Measurements from ENCODE around the gene ELF1. TPM values are rescaled to one million over a fixed set of nuclear protein-coding genes. Genes with fewer than 3 reads are reported as not detected.

The ELF1 gene
- total and polyA plus RNA-seq, 12 donors = 9.9 to 60.5 (median 38.2) TPM

DNA sequence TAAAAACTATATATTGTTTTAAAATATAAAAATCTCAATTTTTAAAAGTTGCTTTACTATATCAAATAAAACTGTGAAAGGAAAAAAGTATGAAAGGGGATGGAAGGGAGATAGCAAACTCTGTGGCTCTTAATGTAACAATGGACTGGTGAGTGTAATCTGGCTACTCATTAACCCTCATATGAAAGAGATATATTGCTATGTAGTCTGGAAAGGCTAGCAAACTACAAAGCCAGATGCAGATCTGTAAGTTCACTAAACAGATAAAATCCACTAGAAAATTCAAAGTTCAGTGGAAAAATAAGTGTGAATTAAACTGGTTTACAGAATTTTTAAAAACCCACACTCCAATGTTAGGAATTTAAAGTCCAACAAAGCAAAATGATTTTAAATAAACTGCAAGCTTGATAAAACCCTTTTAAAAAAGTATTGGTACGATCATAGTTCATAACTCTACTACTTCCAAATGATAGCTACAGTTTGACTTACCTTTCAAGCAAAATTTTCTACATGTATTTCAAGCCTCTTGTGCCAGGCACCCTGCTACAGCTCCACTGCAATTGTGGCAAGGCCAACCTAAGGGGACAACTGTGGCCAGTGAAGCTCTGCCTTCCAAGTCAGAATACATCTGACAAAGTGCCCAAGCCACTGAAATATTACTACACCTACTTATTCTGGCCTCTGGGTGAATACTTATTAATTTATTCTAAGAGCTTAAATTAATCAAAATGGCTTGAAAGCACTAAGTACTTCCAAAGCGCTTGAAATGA lies 647 bp upstream of the ELF1 start:
- 86 to 89% methylated on average over 2 of the region's 2 CpGs for WGBS, 2 donors

GRCh38 chr13:41018602-41018948 lies 541 bp downstream of the ELF1 start:
- intact Hi-C loops (cut with DNase I) = no loop called here
- TF ChIP-seq CTCF (IDR thresholded peaks at IDR 0.05) = no peak
- Histone ChIP-seq H3K27ac (peak overlapping the region in 9 of 10 donors; percentile 31 to 93 (median 53)), H3K36me3 (peaks cover 0 to 4% (median 0%) of the 10 kb centered on the region in 9 donors), H3K4me1 (peaks cover 0 to 80% (median 55%) of the 10 kb centered on the region in 9 donors), H3K4me3 (peak overlapping the region in 6 of 10 donors; percentile 4 to 57 (median 32)), H3K9me3 (no peaks in the 10 kb centered on the region), H3K27me3 (no peaks in the 10 kb centered on the region)
- DNase-seq = no peak
- 85 to 98% methylated on average over 1 of the region's 1 CpG for WGBS, 2 donors
- ATAC-seq = no peak

More for the DNA sequence above, 647 bp upstream of the ELF1 start:
- H3K27ac ChIP-seq = peak overlapping the region in 7 of 10 donors; percentile 19 to 93 (median 63)
- TF ChIP-seq CTCF (IDR thresholded peaks at IDR 0.05) = no peak
- H3K4me1 ChIP-seq = peaks cover 0 to 75% (median 58%) of the 10 kb centered on the region in 9 donors
- intact Hi-C loops (cut with DNase I) = no loop called here
- ATAC-seq (peak in 2 of 8 donors; percentile 36 to 49), DNase-seq (no peak)
- H3K9me3 ChIP-seq = no peaks in the 10 kb centered on the region
- H3K36me3 ChIP-seq = no peaks in the 10 kb centered on the region
- peak overlapping the region in 1 of 10 donors; percentile 57 for H3K4me3 ChIP-seq
- no peaks in the 10 kb centered on the region for H3K27me3 ChIP-seq

DNA sequence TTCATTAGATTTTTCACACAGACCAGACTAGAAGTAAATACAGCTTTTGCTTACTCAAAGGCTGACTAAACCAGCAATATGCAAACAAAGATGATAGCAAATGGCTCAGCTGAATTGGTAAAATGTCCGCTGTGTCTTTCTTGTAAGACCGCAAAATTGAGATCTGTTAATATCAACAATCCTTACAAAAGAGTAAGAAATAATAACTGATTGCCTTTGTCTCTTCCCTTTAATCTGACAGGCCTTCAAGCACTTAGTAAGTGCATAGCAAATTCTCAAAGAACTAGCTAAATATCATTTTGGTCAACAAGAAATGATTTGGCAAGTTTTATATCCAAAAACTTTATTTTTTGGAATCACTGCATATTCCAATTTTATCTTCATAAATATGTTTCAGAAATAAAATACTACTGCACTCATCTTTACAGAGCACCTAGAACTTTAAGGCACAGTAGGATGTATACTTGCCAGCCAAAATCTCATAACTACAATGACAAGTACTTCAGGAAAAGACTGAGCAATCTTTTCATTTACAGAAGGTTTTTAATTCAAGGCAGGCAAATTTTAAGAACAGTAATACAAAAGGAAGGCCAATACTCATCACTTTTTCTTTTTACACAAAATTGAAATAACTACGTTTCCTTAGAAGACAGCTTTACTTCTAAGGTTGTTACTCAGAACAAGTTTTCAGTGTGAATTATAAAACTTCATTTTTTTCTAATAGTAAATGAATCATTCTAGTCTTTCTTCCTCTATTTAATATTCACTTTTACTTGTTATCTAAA lies 1.1 kb downstream of the ELF1 start:
- H3K9me3 ChIP-seq = no peaks in the 10 kb centered on the region
- peak overlapping the region in 5 of 10 donors; percentile 31 to 93 (median 70) for H3K27ac ChIP-seq
- H3K4me1 ChIP-seq = peaks cover 0 to 79% (median 55%) of the 10 kb centered on the region in 9 donors
- H3K4me3 ChIP-seq = peak overlapping the region in 6 of 10 donors; percentile 4 to 57 (median 32)
- no peak for TF ChIP-seq CTCF (IDR thresholded peaks at IDR 0.05)
- DNase-seq (no peak), ATAC-seq (no peak)
- peaks cover 0 to 6% (median 0%) of the 10 kb centered on the region in 9 donors for H3K36me3 ChIP-seq
- no peaks in the 10 kb centered on the region for H3K27me3 ChIP-seq
- WGBS, 2 donors = 88% methylated on average over 3 of the region's 3 CpGs
- intact Hi-C loops (cut with DNase I) = no loop called here

DNA sequence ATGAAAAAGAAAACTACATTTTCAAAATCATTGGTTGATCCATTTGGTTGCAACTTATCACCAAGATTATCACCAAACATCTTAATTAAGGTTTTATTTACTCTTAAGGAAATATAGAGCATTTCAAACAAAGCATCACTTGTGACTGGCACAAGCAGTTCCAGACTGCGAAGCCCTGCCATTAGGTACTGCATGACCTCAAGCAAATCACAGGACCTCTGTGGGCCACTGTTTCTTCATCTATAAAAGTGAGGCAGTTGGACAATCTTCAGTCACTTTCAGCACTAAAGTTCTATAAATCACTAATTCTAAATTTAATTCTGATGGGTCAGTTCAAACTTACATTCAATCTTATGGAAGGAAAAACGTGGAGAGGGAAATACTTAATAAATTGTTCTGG lies 2.0 kb downstream of the ELF1 start:
- no peak for TF ChIP-seq CTCF (IDR thresholded peaks at IDR 0.05)
- Histone ChIP-seq H3K9me3 (no peaks in the 10 kb centered on the region), H3K4me3 (peak overlapping the region in 4 of 10 donors; percentile 4 to 57 (median 36)), H3K4me1 (peaks cover 0 to 80% (median 55%) of the 10 kb centered on the region in 9 donors), H3K27me3 (no peaks in the 10 kb centered on the region), H3K36me3 (peaks cover 0 to 8% (median 0%) of the 10 kb centered on the region in 9 donors), H3K27ac (peak overlapping the region in 3 of 10 donors; percentile 31 to 93 (median 80))
- WGBS, 2 donors = 73 to 88% methylated on average over 2 of the region's 2 CpGs
- DNase-seq = no peak
- intact Hi-C loops (cut with DNase I) = no loop called here
- ATAC-seq = peak in 2 of 8 donors; percentile 53 to 67
